ENCODE measurements around the gene MCU.
"Not testable (repeated sequence)": the region's sequence is repeated elsewhere in the genome, so short reads cannot be mapped to it uniquely, and the experiment has no call there.

DNA sequence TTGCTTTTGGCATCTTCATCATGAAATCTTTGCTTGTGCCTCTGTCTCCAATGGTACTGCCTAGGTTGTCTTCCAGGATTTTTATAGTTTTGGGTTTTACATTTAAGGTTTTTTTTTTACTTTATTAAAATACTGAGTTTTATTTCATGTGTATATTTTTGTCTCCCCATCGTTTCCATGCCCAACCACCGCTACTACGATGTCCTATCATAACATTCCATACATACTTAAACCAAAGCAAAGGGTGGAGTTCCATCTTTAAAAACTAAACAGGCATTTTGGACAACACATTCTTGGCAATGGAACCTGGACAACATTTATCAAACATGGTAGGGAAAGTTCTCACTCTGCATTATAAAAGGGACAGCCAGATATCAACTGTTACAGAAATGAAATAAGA, 225.3 kb downstream of the MCU start:
- TF ChIP-seq, protein P1, sequence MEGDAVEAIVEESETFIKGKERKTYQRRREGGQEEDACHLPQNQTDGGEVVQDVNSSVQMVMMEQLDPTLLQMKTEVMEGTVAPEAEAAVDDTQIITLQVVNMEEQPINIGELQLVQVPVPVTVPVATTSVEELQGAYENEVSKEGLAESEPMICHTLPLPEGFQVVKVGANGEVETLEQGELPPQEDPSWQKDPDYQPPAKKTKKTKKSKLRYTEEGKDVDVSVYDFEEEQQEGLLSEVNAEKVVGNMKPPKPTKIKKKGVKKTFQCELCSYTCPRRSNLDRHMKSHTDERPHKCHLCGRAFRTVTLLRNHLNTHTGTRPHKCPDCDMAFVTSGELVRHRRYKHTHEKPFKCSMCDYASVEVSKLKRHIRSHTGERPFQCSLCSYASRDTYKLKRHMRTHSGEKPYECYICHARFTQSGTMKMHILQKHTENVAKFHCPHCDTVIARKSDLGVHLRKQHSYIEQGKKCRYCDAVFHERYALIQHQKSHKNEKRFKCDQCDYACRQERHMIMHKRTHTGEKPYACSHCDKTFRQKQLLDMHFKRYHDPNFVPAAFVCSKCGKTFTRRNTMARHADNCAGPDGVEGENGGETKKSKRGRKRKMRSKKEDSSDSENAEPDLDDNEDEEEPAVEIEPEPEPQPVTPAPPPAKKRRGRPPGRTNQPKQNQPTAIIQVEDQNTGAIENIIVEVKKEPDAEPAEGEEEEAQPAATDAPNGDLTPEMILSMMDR (IDR thresholded peaks at IDR 0.05): not testable (repeated sequence)
- TF ChIP-seq POLR2A, EP300 (IDR thresholded peaks at IDR 0.05): not testable (repeated sequence)

Data from stomach (tissue), 4 donors.